ENCODE results near the gene PPP1R3F. TPM values are rescaled to one million over a fixed set of nuclear protein-coding genes. Genes with fewer than 3 reads are reported as not detected.

The PPP1R3F gene
- total RNA-seq, 1 donor from 2014 or later: 6.6 TPM

- TF ChIP-seq EZH2 (IDR thresholded peaks at IDR 0.05; ENCODE audit: insufficient read depth, low read length) (no peak), CTCF (IDR thresholded peaks at IDR 0.05; ENCODE audit: insufficient read depth, low read depth, low read length) (no peak)
Measured at GRCh38 chrX:49244207-49244606, 25.4 kb upstream of the PPP1R3F start.

GRCh38 chrX:49246541-49246940, 23.1 kb upstream of the PPP1R3F start:
- H3K9me3 ChIP-seq (ENCODE audit: insufficient read depth, low read depth, low read length): no peaks in the 10 kb centered on the region
- no peak overlapping the region for H3K4me2 ChIP-seq (ENCODE audit: low read length)
- peaks cover 6% of the 10 kb centered on the region for H3K36me3 Mint-ChIP-seq (ENCODE audit: low read depth, unreplicated experiment)
- no peaks in the 10 kb centered on the region for H3K36me3 ChIP-seq (ENCODE audit: insufficient read depth, low read length)
- no peaks in the 10 kb centered on the region for H3K27me3 ChIP-seq (ENCODE audit: insufficient read depth, low read length)
- H3K9ac ChIP-seq (ENCODE audit: low read length): no peak overlapping the region
- H3K4me1 ChIP-seq (ENCODE audit: insufficient read depth, low read length): no peaks in the 10 kb centered on the region
- H3K27ac ChIP-seq (ENCODE audit: low read depth, low read length): no peak overlapping the region
- no peaks in the 10 kb centered on the region for H3K4me1 Mint-ChIP-seq (ENCODE audit: low read depth, unreplicated experiment)
- no peaks in the 10 kb centered on the region for H3K79me2 ChIP-seq (ENCODE audit: insufficient read depth, low read length)
- H4K20me1 ChIP-seq (ENCODE audit: insufficient read depth, low read length): no peaks in the 10 kb centered on the region
- no peak for DNase-seq (ENCODE audit: low read depth)
- H3K4me3 ChIP-seq (ENCODE audit: insufficient read depth, low read depth, low read length): no peak overlapping the region
- H3K9me3 Mint-ChIP-seq (ENCODE audit: unreplicated experiment): no peaks in the 10 kb centered on the region
- TF ChIP-seq CTCF (IDR thresholded peaks at IDR 0.05; ENCODE audit: insufficient read depth, low read depth, low read length) (no peak), EZH2 (IDR thresholded peaks at IDR 0.05; ENCODE audit: insufficient read depth, low read length) (no peak)
- no peak overlapping the region for H2AFZ ChIP-seq (ENCODE audit: low read depth, low read length)
- FAIRE-seq: no peak
- no peak overlapping the region for H3K27ac Mint-ChIP-seq (ENCODE audit: unreplicated experiment)
- no peak overlapping the region for H3K4me3 Mint-ChIP-seq (ENCODE audit: unreplicated experiment)
- no peaks in the 10 kb centered on the region for H3K27me3 Mint-ChIP-seq (ENCODE audit: low read depth, unreplicated experiment)

More at GRCh38 chrX:49244207-49244606, 25.4 kb upstream of the PPP1R3F start:
- Histone ChIP-seq H2AFZ (ENCODE audit: low read depth, low read length) (no peak overlapping the region), H3K9ac (ENCODE audit: low read length) (no peak overlapping the region), H3K4me3 (ENCODE audit: insufficient read depth, low read depth, low read length) (no peak overlapping the region), H3K27me3 (ENCODE audit: insufficient read depth, low read length) (no peaks in the 10 kb centered on the region), H3K27ac (ENCODE audit: low read depth, low read length) (no peak overlapping the region), H3K36me3 (ENCODE audit: insufficient read depth, low read length) (no peaks in the 10 kb centered on the region), H3K79me2 (ENCODE audit: insufficient read depth, low read length) (no peaks in the 10 kb centered on the region), H3K9me3 (ENCODE audit: insufficient read depth, low read depth, low read length) (no peaks in the 10 kb centered on the region), H4K20me1 (ENCODE audit: insufficient read depth, low read length) (no peaks in the 10 kb centered on the region), H3K4me1 (ENCODE audit: insufficient read depth, low read length) (no peaks in the 10 kb centered on the region), H3K4me2 (ENCODE audit: low read length) (no peak overlapping the region)
- DNase-seq (ENCODE audit: low read depth) (no peak), FAIRE-seq (no peak)
- H3K4me3 Mint-ChIP-seq (ENCODE audit: unreplicated experiment): no peak overlapping the region
- H3K36me3 Mint-ChIP-seq (ENCODE audit: low read depth, unreplicated experiment): no peaks in the 10 kb centered on the region
- no peaks in the 10 kb centered on the region for H3K4me1 Mint-ChIP-seq (ENCODE audit: low read depth, unreplicated experiment)
- H3K27me3 Mint-ChIP-seq (ENCODE audit: low read depth, unreplicated experiment): no peaks in the 10 kb centered on the region
- no peaks in the 10 kb centered on the region for H3K9me3 Mint-ChIP-seq (ENCODE audit: unreplicated experiment)
- no peak overlapping the region for H3K27ac Mint-ChIP-seq (ENCODE audit: unreplicated experiment)

GRCh38 chrX:49247346-49247745, 22.2 kb upstream of the PPP1R3F start:
- no peaks in the 10 kb centered on the region for H3K36me3 ChIP-seq (ENCODE audit: insufficient read depth, low read length)
- Mint-ChIP-seq H3K9me3 (ENCODE audit: unreplicated experiment) (no peaks in the 10 kb centered on the region), H3K27ac (ENCODE audit: unreplicated experiment) (no peak overlapping the region), H3K4me1 (ENCODE audit: low read depth, unreplicated experiment) (no peaks in the 10 kb centered on the region), H3K36me3 (ENCODE audit: low read depth, unreplicated experiment) (peaks cover 6% of the 10 kb centered on the region), H3K27me3 (ENCODE audit: low read depth, unreplicated experiment) (no peaks in the 10 kb centered on the region), H3K4me3 (ENCODE audit: unreplicated experiment) (no peak overlapping the region)
- H3K4me2 ChIP-seq (ENCODE audit: low read length): no peak overlapping the region
- TF ChIP-seq EZH2 (IDR thresholded peaks at IDR 0.05; ENCODE audit: insufficient read depth, low read length) (no peak), CTCF (IDR thresholded peaks at IDR 0.05; ENCODE audit: insufficient read depth, low read depth, low read length) (no peak)
- H3K27me3 ChIP-seq (ENCODE audit: insufficient read depth, low read length): no peaks in the 10 kb centered on the region
- H3K4me1 ChIP-seq (ENCODE audit: insufficient read depth, low read length): no peaks in the 10 kb centered on the region
- H4K20me1 ChIP-seq (ENCODE audit: insufficient read depth, low read length): no peaks in the 10 kb centered on the region
- H3K9me3 ChIP-seq (ENCODE audit: insufficient read depth, low read depth, low read length): no peaks in the 10 kb centered on the region
- H3K27ac ChIP-seq (ENCODE audit: low read depth, low read length): no peak overlapping the region
- no peaks in the 10 kb centered on the region for H3K79me2 ChIP-seq (ENCODE audit: insufficient read depth, low read length)
- no peak overlapping the region for H3K4me3 ChIP-seq (ENCODE audit: insufficient read depth, low read depth, low read length)
- H2AFZ ChIP-seq (ENCODE audit: low read depth, low read length): no peak overlapping the region
- H3K9ac ChIP-seq (ENCODE audit: low read length): no peak overlapping the region
- FAIRE-seq (no peak), DNase-seq (ENCODE audit: low read depth) (no peak)
